NB4 (cell line): Measurements from ENCODE around the gene SGMS2.

Experiments
- DNase-seq: peaks from one replicate; pipeline ENCODE4 v3.0.0; 2010; ENCODE audit warnings: low read depth
- H3K4me3 ChIP-seq: one replicate; pipeline ENCODE4 v1.5.1; 2011; ENCODE audit warnings: mild to moderate bottlenecking, low read depth, low read length, moderate library complexity
- MYC ChIP-seq: IDR thresholded peaks from 2 replicates; pipeline ENCODE4 v1.6.1; 2011; ENCODE audit warnings: low read depth, low read length
- POLR2A ChIP-seq: IDR thresholded peaks from 2 replicates; pipeline ENCODE4 v1.6.1; 2011; ENCODE audit warnings: mild to moderate bottlenecking; ENCODE audit not compliant: insufficient read length; ENCODE audit errors: extremely low read depth
- TF ChIP-seq, protein P1 (sequence below): IDR thresholded peaks from 2 replicates; pipeline ENCODE4 v1.6.1; 2011; ENCODE audit warnings: low read depth, low read length
- TF ChIP-seq, protein P2 (sequence below): IDR thresholded peaks from one replicate; pipeline ENCODE4 v1.5.1; 2012; ENCODE audit warnings: low read depth, low read length

The SGMS2 gene

DNA sequence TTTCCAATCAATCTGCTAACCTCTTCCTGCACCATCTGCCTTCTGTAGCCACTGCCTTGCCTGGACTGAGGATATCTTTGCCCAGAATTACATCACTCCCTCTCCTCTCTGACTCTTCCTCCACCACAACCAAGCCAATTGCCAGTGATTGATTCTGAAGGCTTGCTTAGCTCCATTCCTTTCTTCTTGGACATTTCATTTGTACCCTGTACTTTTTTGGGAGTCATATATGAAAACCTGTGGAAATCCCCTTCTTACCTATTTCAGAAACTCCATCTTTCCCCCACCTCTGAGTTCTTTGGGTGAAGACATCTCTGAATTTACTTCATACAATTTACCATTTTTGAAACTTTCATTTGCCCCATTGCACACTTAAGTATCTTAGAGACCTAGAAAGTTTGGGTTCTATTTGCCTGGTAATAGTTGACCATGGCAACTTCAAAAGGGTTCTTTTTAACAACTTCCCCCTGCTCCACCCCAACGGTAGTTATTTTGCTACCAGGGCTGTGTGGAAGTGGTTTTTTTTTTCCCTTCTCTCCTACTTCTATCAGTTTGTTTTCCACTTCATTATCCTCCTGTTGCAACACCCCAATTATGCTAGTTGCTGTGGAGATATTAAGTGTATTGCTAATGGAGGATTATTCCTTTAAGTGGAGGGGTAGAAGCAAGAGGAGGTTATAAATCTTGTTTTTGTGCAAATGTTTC, 14.3 kb downstream of the SGMS2 start:
- DNase-seq = no peak
- no peak overlapping the region for H3K4me3 ChIP-seq
- TF ChIP-seq, protein P1, sequence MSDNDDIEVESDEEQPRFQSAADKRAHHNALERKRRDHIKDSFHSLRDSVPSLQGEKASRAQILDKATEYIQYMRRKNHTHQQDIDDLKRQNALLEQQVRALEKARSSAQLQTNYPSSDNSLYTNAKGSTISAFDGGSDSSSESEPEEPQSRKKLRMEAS = no peak
- TF ChIP-seq, protein P2, sequence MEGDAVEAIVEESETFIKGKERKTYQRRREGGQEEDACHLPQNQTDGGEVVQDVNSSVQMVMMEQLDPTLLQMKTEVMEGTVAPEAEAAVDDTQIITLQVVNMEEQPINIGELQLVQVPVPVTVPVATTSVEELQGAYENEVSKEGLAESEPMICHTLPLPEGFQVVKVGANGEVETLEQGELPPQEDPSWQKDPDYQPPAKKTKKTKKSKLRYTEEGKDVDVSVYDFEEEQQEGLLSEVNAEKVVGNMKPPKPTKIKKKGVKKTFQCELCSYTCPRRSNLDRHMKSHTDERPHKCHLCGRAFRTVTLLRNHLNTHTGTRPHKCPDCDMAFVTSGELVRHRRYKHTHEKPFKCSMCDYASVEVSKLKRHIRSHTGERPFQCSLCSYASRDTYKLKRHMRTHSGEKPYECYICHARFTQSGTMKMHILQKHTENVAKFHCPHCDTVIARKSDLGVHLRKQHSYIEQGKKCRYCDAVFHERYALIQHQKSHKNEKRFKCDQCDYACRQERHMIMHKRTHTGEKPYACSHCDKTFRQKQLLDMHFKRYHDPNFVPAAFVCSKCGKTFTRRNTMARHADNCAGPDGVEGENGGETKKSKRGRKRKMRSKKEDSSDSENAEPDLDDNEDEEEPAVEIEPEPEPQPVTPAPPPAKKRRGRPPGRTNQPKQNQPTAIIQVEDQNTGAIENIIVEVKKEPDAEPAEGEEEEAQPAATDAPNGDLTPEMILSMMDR = no peak
- TF ChIP-seq MYC = no peak
- no peak for TF ChIP-seq POLR2A

- H3K4me3 ChIP-seq = no peak overlapping the region
- no peak for DNase-seq
- TF ChIP-seq, protein P2 = no peak
- no peak for TF ChIP-seq POLR2A
- no peak for TF ChIP-seq MYC
- TF ChIP-seq, protein P1 = no peak
These were observed 18.7 kb downstream of the SGMS2 start for GRCh38 chr4:107843391-107843790.

- TF ChIP-seq, protein P1 = no peak
- TF ChIP-seq, protein P2 = no peak
- TF ChIP-seq POLR2A (no peak), MYC (no peak)
- H3K4me3 ChIP-seq = no peak overlapping the region
- DNase-seq = no peak
These were observed 20.9 kb downstream of the SGMS2 start for GRCh38 chr4:107845681-107846080.

DNA sequence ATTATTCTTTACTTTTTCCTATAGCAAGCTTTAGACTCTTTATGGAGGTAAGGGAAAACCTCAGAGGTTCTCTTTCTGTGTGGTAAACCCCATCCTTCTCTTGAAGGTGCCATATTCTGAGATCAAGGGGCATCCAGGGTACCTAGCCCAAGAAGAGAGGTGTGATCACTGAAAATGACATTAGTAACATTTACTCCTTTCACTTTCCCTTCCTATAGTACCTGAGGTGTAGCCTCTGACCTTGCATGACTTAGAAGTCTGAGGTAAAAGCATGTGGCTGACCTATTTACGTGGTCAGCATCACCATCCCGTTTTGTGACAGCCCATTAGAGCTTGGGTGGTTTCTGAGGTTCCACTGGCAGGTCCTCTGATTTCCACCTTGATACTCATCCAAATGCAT, 25.7 kb downstream of the SGMS2 start:
- no peak for DNase-seq
- no peak for TF ChIP-seq MYC
- TF ChIP-seq, protein P1 = no peak
- TF ChIP-seq, protein P2 = no peak
- TF ChIP-seq POLR2A = no peak
- no peak overlapping the region for H3K4me3 ChIP-seq

DNA sequence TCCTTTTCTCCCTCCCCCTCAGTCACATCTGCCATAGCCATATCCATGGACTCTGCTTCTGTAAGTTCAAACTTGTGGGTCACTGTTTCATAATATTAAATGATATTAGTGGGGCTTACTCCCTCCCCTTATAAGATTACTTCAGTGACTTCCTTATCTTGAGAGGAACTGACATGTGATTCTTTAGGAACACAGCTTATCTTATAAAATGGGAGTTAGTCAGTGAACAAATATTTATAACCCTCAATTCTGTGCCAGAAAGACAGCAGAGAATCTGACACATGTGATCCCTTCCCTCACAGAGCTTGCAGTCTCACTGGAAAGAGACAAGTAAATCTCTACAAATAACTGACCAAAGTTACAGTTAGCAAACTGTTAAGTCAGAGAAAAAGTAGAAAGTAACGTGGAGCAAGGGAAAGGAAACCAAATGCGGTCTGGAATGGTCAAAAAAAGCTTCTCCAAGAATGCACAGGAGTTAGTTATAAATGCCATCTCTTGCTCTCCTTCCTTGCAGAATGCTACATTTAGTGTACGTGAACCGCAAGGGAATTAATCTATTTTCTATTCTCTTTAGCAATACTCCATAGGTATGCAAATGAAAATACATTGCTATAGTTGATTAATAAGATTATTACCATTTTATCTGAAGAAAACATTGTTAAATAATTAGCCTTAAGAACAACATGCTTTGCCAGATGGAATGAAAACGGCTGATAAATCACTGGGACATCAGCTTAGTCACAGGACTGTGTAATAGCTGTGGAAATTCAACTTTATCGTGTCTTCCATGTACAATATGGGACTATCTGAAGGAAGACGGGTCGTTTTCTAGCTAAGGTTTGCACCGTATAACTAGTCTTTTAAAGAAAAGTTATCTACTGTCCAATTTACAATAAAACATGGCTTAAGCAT, 29.0 kb downstream of the SGMS2 start:
- DNase-seq = no peak
- TF ChIP-seq, protein P2 = no peak
- H3K4me3 ChIP-seq = no peak overlapping the region
